ENCODE measurements around the gene SCN9A. TPM values are rescaled to one million over a fixed set of nuclear protein-coding genes. Genes with fewer than 3 reads are reported as not detected.

Gene SCN9A
- polyA plus RNA-seq, 1 donor from 2014 or later: 10.4 TPM

- Histone ChIP-seq H3K9ac (ENCODE audit: low read length) (no peak overlapping the region), H3K9me2 (ENCODE audit: insufficient read depth, low read length) (no peaks in the 10 kb centered on the region), H3K27me3 (ENCODE audit: insufficient read depth, low read depth, low read length) (no peaks in the 10 kb centered on the region), H3K27ac (ENCODE audit: low read length) (no peak overlapping the region), H3K4me2 (ENCODE audit: low read length) (no peak overlapping the region), H3K9me3 (ENCODE audit: low read length) (no peaks in the 10 kb centered on the region), H3K79me2 (replicated peaks; ENCODE audit: insufficient read depth, low read length) (no peaks in the 10 kb centered on the region), H3K4me3 (ENCODE audit: low read length) (no peak overlapping the region), H4K20me1 (ENCODE audit: insufficient read depth) (no peaks in the 10 kb centered on the region), H2AFZ (ENCODE audit: low read depth, low read length) (no peak overlapping the region), H3F3A (ENCODE audit: insufficient read depth, low read length, poor library complexity, severe bottlenecking) (no peaks in the 10 kb centered on the region), H3K36me3 (ENCODE audit: insufficient read depth, low read length) (no peaks in the 10 kb centered on the region)
- no peak for TF ChIP-seq EZH2 (IDR thresholded peaks at IDR 0.05; ENCODE audit: borderline replicate concordance, insufficient read depth, low read length, poor library complexity, severe bottlenecking)
- TF ChIP-seq, protein P1, sequence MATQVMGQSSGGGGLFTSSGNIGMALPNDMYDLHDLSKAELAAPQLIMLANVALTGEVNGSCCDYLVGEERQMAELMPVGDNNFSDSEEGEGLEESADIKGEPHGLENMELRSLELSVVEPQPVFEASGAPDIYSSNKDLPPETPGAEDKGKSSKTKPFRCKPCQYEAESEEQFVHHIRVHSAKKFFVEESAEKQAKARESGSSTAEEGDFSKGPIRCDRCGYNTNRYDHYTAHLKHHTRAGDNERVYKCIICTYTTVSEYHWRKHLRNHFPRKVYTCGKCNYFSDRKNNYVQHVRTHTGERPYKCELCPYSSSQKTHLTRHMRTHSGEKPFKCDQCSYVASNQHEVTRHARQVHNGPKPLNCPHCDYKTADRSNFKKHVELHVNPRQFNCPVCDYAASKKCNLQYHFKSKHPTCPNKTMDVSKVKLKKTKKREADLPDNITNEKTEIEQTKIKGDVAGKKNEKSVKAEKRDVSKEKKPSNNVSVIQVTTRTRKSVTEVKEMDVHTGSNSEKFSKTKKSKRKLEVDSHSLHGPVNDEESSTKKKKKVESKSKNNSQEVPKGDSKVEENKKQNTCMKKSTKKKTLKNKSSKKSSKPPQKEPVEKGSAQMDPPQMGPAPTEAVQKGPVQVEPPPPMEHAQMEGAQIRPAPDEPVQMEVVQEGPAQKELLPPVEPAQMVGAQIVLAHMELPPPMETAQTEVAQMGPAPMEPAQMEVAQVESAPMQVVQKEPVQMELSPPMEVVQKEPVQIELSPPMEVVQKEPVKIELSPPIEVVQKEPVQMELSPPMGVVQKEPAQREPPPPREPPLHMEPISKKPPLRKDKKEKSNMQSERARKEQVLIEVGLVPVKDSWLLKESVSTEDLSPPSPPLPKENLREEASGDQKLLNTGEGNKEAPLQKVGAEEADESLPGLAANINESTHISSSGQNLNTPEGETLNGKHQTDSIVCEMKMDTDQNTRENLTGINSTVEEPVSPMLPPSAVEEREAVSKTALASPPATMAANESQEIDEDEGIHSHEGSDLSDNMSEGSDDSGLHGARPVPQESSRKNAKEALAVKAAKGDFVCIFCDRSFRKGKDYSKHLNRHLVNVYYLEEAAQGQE (IDR thresholded peaks at IDR 0.05; ENCODE audit: borderline replicate concordance): no peak
- TF ChIP-seq, protein P2, sequence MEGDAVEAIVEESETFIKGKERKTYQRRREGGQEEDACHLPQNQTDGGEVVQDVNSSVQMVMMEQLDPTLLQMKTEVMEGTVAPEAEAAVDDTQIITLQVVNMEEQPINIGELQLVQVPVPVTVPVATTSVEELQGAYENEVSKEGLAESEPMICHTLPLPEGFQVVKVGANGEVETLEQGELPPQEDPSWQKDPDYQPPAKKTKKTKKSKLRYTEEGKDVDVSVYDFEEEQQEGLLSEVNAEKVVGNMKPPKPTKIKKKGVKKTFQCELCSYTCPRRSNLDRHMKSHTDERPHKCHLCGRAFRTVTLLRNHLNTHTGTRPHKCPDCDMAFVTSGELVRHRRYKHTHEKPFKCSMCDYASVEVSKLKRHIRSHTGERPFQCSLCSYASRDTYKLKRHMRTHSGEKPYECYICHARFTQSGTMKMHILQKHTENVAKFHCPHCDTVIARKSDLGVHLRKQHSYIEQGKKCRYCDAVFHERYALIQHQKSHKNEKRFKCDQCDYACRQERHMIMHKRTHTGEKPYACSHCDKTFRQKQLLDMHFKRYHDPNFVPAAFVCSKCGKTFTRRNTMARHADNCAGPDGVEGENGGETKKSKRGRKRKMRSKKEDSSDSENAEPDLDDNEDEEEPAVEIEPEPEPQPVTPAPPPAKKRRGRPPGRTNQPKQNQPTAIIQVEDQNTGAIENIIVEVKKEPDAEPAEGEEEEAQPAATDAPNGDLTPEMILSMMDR (IDR thresholded peaks at IDR 0.05; ENCODE audit: poor library complexity, severe bottlenecking): no peak
These were observed 4.9 kb upstream of the SCN9A start for GRCh38 chr2:166380615-166381014.

DNA sequence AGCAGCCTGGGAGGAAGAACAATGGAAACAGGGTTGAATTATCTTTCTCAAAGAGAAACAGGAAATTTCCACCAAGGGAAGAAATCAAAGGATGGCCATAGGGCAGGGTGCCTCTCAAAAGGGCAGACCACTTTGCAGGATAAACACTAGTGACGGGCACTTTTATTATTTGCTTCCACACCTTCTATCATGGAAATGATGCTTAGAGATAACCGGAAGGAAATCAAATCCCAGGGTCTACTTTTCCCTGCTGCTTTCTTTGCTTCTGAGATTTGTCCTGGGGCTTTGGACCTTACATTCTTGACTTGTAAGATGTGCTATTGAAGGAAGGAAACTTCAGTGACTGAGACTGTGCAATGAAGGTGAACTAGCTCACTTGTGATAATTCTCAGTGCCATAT lies 1.1 kb upstream of the SCN9A start:
- Histone ChIP-seq H3K9me3 (ENCODE audit: low read length) (no peaks in the 10 kb centered on the region), H3K4me2 (ENCODE audit: low read length) (peak overlapping the region; percentile 93), H3K4me3 (ENCODE audit: low read length) (peak overlapping the region; percentile 82), H3K9me2 (ENCODE audit: insufficient read depth, low read length) (no peaks in the 10 kb centered on the region), H3K27ac (ENCODE audit: low read length) (peak overlapping the region; percentile 48), H3K79me2 (replicated peaks; ENCODE audit: insufficient read depth, low read length) (no peaks in the 10 kb centered on the region), H3K27me3 (ENCODE audit: insufficient read depth, low read depth, low read length) (peaks cover 8% of the 10 kb centered on the region), H3K36me3 (ENCODE audit: insufficient read depth, low read length) (no peaks in the 10 kb centered on the region), H4K20me1 (ENCODE audit: insufficient read depth) (no peaks in the 10 kb centered on the region), H2AFZ (ENCODE audit: low read depth, low read length) (no peak overlapping the region), H3K9ac (ENCODE audit: low read length) (peak overlapping the region; percentile 59), H3F3A (ENCODE audit: insufficient read depth, low read length, poor library complexity, severe bottlenecking) (peaks cover 3% of the 10 kb centered on the region)
- TF ChIP-seq, protein P2 (IDR thresholded peaks at IDR 0.05; ENCODE audit: poor library complexity, severe bottlenecking): no peak

- peak overlapping the region; percentile 48 for H3K27ac ChIP-seq (ENCODE audit: low read length)
- H3K27me3 ChIP-seq (ENCODE audit: insufficient read depth, low read depth, low read length): peaks cover 8% of the 10 kb centered on the region
- no peaks in the 10 kb centered on the region for H3K36me3 ChIP-seq (ENCODE audit: insufficient read depth, low read length)
- no peak overlapping the region for H2AFZ ChIP-seq (ENCODE audit: low read depth, low read length)
- H3K4me2 ChIP-seq (ENCODE audit: low read length): peak overlapping the region; percentile 93
- H3K9me2 ChIP-seq (ENCODE audit: insufficient read depth, low read length): no peaks in the 10 kb centered on the region
- no peaks in the 10 kb centered on the region for H4K20me1 ChIP-seq (ENCODE audit: insufficient read depth)
- peaks cover 3% of the 10 kb centered on the region for H3F3A ChIP-seq (ENCODE audit: insufficient read depth, low read length, poor library complexity, severe bottlenecking)
- no peaks in the 10 kb centered on the region for H3K79me2 ChIP-seq (replicated peaks; ENCODE audit: insufficient read depth, low read length)
- TF ChIP-seq RAD21 (conservative IDR thresholded peaks at IDR 0.05): no peak
- TF ChIP-seq MXI1 (conservative IDR thresholded peaks at IDR 0.05; ENCODE audit: poor library complexity, severe bottlenecking): no peak
- TF ChIP-seq EP300 (conservative IDR thresholded peaks at IDR 0.05; ENCODE audit: poor library complexity, severe bottlenecking): no peak
- TF ChIP-seq, protein P1 (IDR thresholded peaks at IDR 0.05; ENCODE audit: borderline replicate concordance): no peak
- no peak for TF ChIP-seq SMC3 (conservative IDR thresholded peaks at IDR 0.05; ENCODE audit: poor library complexity)
- no peak for TF ChIP-seq POLR2AphosphoS5 (IDR thresholded peaks at IDR 0.05)
- no peak for TF ChIP-seq TAF1 (IDR thresholded peaks at IDR 0.05; ENCODE audit: low read depth)
- no peaks in the 10 kb centered on the region for H3K9me3 ChIP-seq (ENCODE audit: low read length)
- H3K4me3 ChIP-seq (ENCODE audit: low read length): peak overlapping the region; percentile 82
- peak overlapping the region; percentile 59 for H3K9ac ChIP-seq (ENCODE audit: low read length)
These were observed 714 bp upstream of the SCN9A start for GRCh38 chr2:166376488-166376828.
